HG03196 (cell line): ENCODE data around the gene C9orf72.
"Not testable (repeated sequence)": the region's sequence is repeated elsewhere in the genome, so short reads cannot be mapped to it uniquely, and the experiment has no call there.

ENCODE experiments used
- ATAC-seq: cut with Tn5 transposase; IDR thresholded peaks from one replicate; pipeline ENCODE4 v1.9.1; 2021; ENCODE audit not compliant: unreplicated experiment

Gene C9orf72

DNA sequence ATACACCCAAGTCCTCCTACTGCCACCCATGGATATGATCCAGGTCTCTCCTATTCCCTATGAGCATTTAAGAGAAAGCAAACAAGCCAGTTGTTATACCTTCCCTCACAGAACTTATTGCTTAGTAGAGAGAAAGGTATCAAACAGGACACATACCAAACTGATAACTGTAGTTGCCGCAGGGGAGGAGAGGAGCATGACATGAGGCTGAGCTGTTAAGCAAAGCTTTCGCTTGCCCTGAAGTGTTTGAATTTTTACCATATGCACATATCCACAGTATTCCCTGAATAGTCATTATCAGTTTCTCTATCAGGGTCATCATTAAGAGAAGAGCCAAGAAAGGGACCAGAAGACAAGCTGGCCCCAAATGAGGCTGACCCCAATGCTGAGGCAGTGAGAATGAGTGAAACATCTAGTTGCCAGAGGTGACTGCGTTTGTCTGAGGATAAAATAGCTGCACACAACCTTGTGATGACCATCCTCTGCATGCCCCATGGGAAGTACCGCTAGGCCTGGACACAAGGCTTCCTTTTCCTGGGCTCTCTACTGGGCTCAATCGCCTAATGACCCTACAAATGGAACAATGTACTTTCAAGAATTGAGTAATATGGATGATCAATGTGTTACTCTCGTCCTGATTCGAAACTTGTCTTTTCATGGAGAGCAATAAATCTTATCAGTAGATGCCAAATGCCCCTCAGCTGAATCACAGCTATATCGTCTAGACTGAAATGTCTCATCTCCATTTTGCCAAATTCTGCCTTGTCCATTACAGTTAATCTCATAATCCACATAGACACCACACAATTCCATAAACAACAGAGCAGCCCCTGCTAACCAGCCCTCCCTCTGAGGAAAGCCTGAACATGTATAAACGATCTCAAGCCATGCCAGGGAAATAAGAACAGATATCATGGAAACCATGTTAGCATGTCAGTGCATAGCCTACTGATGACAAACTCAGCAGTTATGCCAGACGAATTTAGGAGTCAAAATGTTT, 53.5 kb downstream of the C9orf72 start:
- no peak for ATAC-seq

GRCh38 chr9:27518809-27519208, 54.5 kb downstream of the C9orf72 start:
- ATAC-seq, result no peak

DNA sequence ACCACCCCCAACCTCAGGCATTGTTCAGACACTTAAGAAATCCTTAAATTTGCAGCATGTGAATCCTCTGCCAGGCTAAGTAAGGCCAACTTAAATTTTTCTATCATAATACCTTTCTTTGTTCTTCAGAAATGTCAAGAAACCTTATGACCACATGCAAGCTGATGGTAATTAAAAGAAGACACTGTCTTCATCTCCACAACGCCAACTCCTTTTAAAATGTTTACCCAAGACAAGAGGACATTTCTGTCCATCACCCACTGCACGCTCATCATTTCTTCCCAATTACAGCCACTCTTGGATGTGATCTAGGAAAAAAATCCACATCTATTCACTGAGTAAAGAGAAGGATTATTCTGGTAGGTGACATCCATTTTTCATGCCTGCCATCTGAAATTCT, 55.3 kb downstream of the C9orf72 start:
- ATAC-seq, result no peak

GRCh38 chr9:27514551-27514950, 58.7 kb downstream of the C9orf72 start:
- ATAC-seq, result no peak

DNA sequence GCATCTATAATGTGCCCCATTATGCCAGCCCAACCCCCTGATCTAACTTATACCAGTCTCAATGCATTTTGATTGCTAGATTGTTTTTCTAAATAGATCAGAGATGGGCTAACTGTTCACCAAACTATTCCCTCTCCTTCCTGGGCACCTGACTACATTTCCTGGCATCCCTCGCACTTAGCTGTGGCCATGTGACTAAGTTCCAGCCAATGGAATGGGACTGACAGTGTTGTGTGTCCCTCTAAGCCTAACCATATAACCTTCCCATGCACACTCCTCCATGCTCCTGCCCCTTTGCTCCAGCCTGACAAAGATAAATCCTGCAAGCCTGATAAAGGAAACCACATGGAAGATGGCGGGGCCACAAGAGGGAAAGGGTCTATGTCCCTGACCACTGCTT, 61.5 kb downstream of the C9orf72 start:
- no peak for ATAC-seq

GRCh38 chr9:27510780-27511179, 62.5 kb downstream of the C9orf72 start:
- ATAC-seq, result no peak

DNA sequence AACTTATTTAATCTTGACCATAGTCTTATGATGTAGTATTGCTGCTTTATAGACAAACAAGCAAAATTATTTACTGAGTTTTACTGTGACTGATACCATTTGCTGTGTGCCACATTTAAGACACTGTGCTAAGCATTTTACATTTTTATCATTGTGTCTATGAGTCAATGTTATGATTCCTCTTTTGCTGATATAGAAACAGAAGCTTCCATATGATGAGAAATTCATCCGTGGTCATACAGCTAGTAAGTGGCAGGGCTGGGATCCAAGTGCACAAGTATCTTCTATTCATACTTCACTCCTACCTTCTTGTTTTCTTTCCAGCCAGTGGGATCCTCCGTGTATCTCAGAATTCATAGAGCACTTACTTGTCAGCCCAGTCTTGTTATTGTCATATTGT, 66.3 kb downstream of the C9orf72 start:
- no peak for ATAC-seq

DNA sequence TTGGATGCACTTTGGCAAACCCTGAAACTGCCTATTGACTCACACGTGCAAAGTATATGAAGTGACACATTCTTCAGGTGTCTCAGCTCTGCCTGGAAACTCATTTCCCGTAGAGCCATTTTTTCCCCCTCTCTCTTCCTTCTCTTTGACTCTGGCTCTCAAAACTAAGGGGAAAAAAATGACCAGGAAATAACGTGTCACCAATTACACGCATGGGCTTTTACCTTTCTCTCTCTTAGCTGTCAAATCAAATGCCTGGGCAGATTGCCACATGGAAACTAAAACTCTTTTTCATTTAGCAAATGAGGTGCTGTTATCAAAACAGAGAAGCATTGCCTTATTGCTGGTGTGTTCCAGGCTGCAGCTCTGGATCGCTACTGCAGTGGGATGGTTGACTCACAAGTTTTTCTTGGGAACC, 67.5 kb downstream of the C9orf72 start:
- no peak for ATAC-seq

DNA sequence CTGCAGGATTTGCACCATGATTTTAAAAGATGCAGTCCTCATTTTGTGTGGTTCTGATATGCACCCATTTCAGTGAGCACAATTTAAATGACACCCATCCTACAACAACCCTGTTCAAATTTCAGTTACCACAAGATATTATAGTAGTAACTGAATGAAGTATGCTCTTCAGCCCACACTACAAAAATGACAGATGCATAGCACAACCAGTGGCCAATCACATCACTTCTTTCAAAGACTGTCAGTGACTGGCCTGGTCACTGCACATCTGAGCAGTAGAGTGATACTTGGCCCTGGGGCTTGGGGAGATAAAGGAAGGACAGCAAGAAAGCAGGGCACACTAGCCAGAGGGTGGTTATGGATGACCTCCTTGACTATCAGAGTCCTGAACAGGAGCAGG, 69.0 kb downstream of the C9orf72 start:
- ATAC-seq, result no peak

DNA sequence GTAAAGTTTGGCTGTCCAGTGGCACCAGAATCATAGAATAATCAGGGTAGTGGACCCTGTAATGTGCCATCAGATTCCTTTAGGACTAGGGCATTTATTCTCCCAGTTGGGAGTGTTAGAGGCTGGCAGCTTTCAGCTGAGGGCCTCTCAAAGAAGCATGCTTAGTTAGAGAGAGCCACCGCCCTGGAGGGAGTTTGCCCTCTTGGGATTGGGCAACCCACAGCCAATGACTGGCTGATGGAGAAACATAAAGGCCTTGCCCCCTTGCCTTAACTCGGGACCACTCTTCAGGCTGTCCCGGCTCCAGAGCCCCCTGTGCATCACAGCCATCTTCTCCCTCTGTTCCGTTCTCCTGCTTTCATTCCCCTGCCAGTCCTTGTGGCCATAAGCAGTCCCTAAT, 69.7 kb downstream of the C9orf72 start:
- ATAC-seq, result no peak

- ATAC-seq, result not testable (repeated sequence)
These were observed 72.4 kb downstream of the C9orf72 start for GRCh38 chr9:27500902-27501301.

GRCh38 chr9:27499451-27499850, 73.8 kb downstream of the C9orf72 start:
- peak; percentile 71 for ATAC-seq

- ATAC-seq, result no peak
These were observed 75.3 kb downstream of the C9orf72 start for GRCh38 chr9:27497883-27498417.
